Embryonic facial prominence (tissue), 1 donor: ENCODE measurements around the gene BCHE.

Experiments used
- DNase-seq: peaks from one replicate; pipeline ENCODE4 v3.0.0-alpha.2; 2016; ENCODE audit errors: extremely low spot score

The BCHE gene

GRCh38 chr3:165753560-165753959, 83.7 kb downstream of the BCHE start:
- DNase-seq: no peak

- DNase-seq: no peak
These were observed 85.6 kb downstream of the BCHE start for GRCh38 chr3:165751637-165752036.

GRCh38 chr3:165749821-165750220, 87.4 kb downstream of the BCHE start:
- no peak for DNase-seq

- no peak for DNase-seq
These were observed 88.0 kb downstream of the BCHE start for GRCh38 chr3:165749241-165749640.

GRCh38 chr3:165748094-165748493, 89.1 kb downstream of the BCHE start:
- no peak for DNase-seq

GRCh38 chr3:165746874-165747273, 90.3 kb downstream of the BCHE start:
- no peak for DNase-seq

GRCh38 chr3:165744025-165744424, 93.2 kb downstream of the BCHE start:
- no peak for DNase-seq

GRCh38 chr3:165742351-165742750, 94.9 kb downstream of the BCHE start:
- DNase-seq: no peak

GRCh38 chr3:165729756-165730155, 107.5 kb downstream of the BCHE start:
- no peak for DNase-seq

GRCh38 chr3:165728924-165729323, 108.3 kb downstream of the BCHE start:
- no peak for DNase-seq

GRCh38 chr3:165725296-165725695, 111.9 kb downstream of the BCHE start:
- no peak for DNase-seq
